ENCODE results near the gene ST7. TPM values are rescaled to one million over a fixed set of nuclear protein-coding genes. Genes with fewer than 3 reads are reported as not detected.

ST7 gene
- total RNA-seq, 1 experiment from 2014 or later, result 12.4 TPM

GRCh38 chr7:117065571-117066150 lies 112.4 kb downstream of the ST7 start (continued):
- TF ChIP-seq, protein P1, sequence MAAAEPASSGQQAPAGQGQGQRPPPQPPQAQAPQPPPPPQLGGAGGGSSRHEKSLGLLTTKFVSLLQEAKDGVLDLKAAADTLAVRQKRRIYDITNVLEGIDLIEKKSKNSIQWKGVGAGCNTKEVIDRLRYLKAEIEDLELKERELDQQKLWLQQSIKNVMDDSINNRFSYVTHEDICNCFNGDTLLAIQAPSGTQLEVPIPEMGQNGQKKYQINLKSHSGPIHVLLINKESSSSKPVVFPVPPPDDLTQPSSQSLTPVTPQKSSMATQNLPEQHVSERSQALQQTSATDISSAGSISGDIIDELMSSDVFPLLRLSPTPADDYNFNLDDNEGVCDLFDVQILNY (CRISPR knock-in tag; IDR thresholded peaks at IDR 0.05), result no peak
- TF ChIP-seq JUN (CRISPR knock-in tag; IDR thresholded peaks at IDR 0.05), result no peak
- TF ChIP-seq HMGXB4 (CRISPR knock-in tag; IDR thresholded peaks at IDR 0.05), result no peak
- no peak for TF ChIP-seq TP53 (CRISPR knock-in tag; IDR thresholded peaks at IDR 0.05)
- TF ChIP-seq MXD4 (CRISPR knock-in tag; IDR thresholded peaks at IDR 0.05; ENCODE audit: borderline replicate concordance), result no peak

DNA sequence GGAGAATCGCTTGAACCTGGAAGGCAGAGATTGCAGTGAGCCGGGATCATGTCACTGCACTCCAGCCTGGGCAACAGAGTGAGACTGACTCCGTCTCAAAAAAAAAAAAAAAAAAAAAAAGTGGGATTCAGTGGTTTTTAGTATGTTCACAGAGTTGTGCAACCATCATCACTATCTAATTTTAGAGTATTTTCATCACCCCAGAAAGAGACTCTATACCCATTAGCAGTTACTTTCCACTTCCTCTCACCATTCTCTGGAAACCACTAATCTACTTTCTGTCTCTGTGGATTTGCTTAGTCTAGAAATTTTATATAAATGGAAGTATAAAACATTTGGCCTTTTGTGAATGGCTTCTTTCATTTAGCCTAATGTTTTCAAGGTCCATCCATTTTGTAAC lies 113.4 kb downstream of the ST7 start:
- CTCF ChIA-PET, result no interaction called here
- H3K4me3 Mint-ChIP-seq, result no peak overlapping the region
- POLR2A ChIA-PET, result no interaction called here
- peaks cover 34% of the 10 kb centered on the region for H3K4me1 Mint-ChIP-seq
- H3K36me3 Mint-ChIP-seq, result no peaks in the 10 kb centered on the region
- no peaks in the 10 kb centered on the region for H3K27me3 Mint-ChIP-seq (ENCODE audit: low read depth)
- H3K27ac Mint-ChIP-seq, result no peak overlapping the region
- ATAC-seq, result no peak
- no peaks in the 10 kb centered on the region for H3K9me3 Mint-ChIP-seq
- DNase-seq (ENCODE audit: low spot score), result no peak
- TF ChIP-seq ESRRA (CRISPR knock-in tag; IDR thresholded peaks at IDR 0.05; ENCODE audit: borderline replicate concordance) (no peak), ZNF396 (CRISPR knock-in tag; IDR thresholded peaks at IDR 0.05; ENCODE audit: borderline replicate concordance) (no peak), PREB (CRISPR knock-in tag; IDR thresholded peaks at IDR 0.05; ENCODE audit: borderline replicate concordance) (no peak), IRF2 (CRISPR knock-in tag; IDR thresholded peaks at IDR 0.05; ENCODE audit: borderline replicate concordance, low read depth) (no peak), NFE2L1 (CRISPR knock-in tag; IDR thresholded peaks at IDR 0.05) (no peak), E2F1 (CRISPR knock-in tag; IDR thresholded peaks at IDR 0.05) (no peak), CDX4 (CRISPR knock-in tag; IDR thresholded peaks at IDR 0.05; ENCODE audit: borderline replicate concordance) (no peak), ELF4 (CRISPR knock-in tag; IDR thresholded peaks at IDR 0.05; ENCODE audit: low read depth) (no peak), ZNF532 (CRISPR knock-in tag; IDR thresholded peaks at IDR 0.05; ENCODE audit: borderline replicate concordance) (no peak), RELA (CRISPR knock-in tag; IDR thresholded peaks at IDR 0.05; ENCODE audit: borderline replicate concordance) (no peak), TEAD1 (CRISPR knock-in tag; IDR thresholded peaks at IDR 0.05) (no peak), ZNF425 (CRISPR knock-in tag; conservative IDR thresholded peaks at IDR 0.05) (no peak), ZNF232 (CRISPR knock-in tag; IDR thresholded peaks at IDR 0.05) (no peak)
- TF ChIP-seq, protein P1 (CRISPR knock-in tag; IDR thresholded peaks at IDR 0.05), result no peak
- TF ChIP-seq, protein P2, sequence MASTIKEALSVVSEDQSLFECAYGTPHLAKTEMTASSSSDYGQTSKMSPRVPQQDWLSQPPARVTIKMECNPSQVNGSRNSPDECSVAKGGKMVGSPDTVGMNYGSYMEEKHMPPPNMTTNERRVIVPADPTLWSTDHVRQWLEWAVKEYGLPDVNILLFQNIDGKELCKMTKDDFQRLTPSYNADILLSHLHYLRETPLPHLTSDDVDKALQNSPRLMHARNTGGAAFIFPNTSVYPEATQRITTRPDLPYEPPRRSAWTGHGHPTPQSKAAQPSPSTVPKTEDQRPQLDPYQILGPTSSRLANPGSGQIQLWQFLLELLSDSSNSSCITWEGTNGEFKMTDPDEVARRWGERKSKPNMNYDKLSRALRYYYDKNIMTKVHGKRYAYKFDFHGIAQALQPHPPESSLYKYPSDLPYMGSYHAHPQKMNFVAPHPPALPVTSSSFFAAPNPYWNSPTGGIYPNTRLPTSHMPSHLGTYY (CRISPR knock-in tag; IDR thresholded peaks at IDR 0.05), result no peak

Measured in WTC11 (cell line).